Pancreas (tissue), 10 donors: Measurements from ENCODE around the gene SPAAR. TPM values are rescaled to one million over a fixed set of nuclear protein-coding genes. Genes with fewer than 3 reads are reported as not detected.

ENCODE experiments used
- ATAC-seq, 4 donors: fragments of 200-7000 bp; cut with Tn5 transposase; one replicate each; pipeline versions ENCODE4 v1.8.0 to v1.9.1; 2020; ENCODE audit warnings: mild to moderate bottlenecking in 4 of 4, moderate library complexity in 4 of 4
- DNase-seq, 6 donors: peaks; one replicate each; pipeline ENCODE4 v3.0.0-alpha.2; 2020
- FAIRE-seq: peaks from 2 replicates; lab custom pipeline; 2012; peaks lifted over from hg19 to GRCh38; lab: Jason Lieb, UNC
- H3K27ac ChIP-seq, 4 donors: fragments of 200-600 bp; sonication (generic); 1 replicate in 3 of 4; 2 replicates in 1 of 4; pipeline versions ENCODE4 v1.5.0 to v1.8.0; 2020
- H3K27me3 ChIP-seq, 4 donors: fragments of 200-600 bp; one replicate each; pipeline ENCODE4 v1.8.0; 2021
- H3K36me3 ChIP-seq, 3 donors: fragments of 200-600 bp; sonication (generic) in 1 of 3; one replicate each; pipeline versions ENCODE4 v1.5.0 to v1.8.0; 2020 to 2021
- H3K4me1 ChIP-seq, 3 donors: fragments of 200-600 bp; one replicate each; pipeline ENCODE4 v1.8.0; 2021
- H3K4me3 ChIP-seq, 4 donors: fragments of 200-600 bp; sonication (generic) in 2 of 4; one replicate each; pipeline versions ENCODE4 v1.5.0 to v1.8.0; 2020 to 2021
- H3K9me3 ChIP-seq, 4 donors: fragments of 200-600 bp; one replicate each; pipeline ENCODE4 v1.8.0; 2021
- WGBS, 2 donors: extraction: QIAGEN DNeasy Blood & Tissue Kit; methylation state at CpG; one replicate each; pipeline ENCODE4 v1.1.7; 2013; 5-methylcytosine and 5-hydroxymethylcytosine counted together
- intact Hi-C, 3 donors: fragments of 100-400 bp; cut with DNase I; formaldehyde crosslinking; loops; one replicate each; pipeline versions ENCODE4 v1.11.1 to v1.14.2; 2022
- polyA plus RNA-seq, 2 donors: library from polyadenylated mRNA; stranded (reverse); fragments of 200-250 nt; gene quantifications; one replicate each; pipeline ENCODE4 v1.2.3, GENCODE V29; 2013
- total RNA-seq, 6 donors: library from RNA; stranded (reverse); fragmentation: NEBNext Ultra II Directional in 4 of 6; extraction: Animal tissue kit (Norgen Biotek cat#: 25700) in 4 of 6; gene quantifications; one replicate each; pipeline versions ENCODE4 v1.2.1 to v1.2.4, GENCODE V29; 2021 to 2023
- TF ChIP-seq, protein P1 (sequence below), 4 donors: fragments of 200-600 bp; sonication (generic) in 3 of 4; IDR thresholded peaks; one replicate each; pipeline versions ENCODE4 v1.5.0 to v1.8.0; 2021; ENCODE audit warnings: antibody characterized with exemption in 4 of 4
- donor health status: healthy with polysubstance abuse.
- donor health status: DM: no; HTN: no; CAD: no; lungs with moderate emphysema.
- donor health status: DM: no; HTN: no; CAD: no.
- donor health status: control.
- donor health status: control.
- donor health status: Bipolar disorder and iron deficiency.
- donor health status: DM: yes; HTN: yes; CAD: no.
- donor health status: DM: no; HTN: no; CAD: no.
- donor health status: DM: no; HTN: no; CAD: no.
- donor health status: DM: yes; HTN: yes; CAD: no.

SPAAR gene
- total and polyA plus RNA-seq, 8 donors, result 0.12 to 1.6 (median 0.44) TPM; not detected in 1

DNA sequence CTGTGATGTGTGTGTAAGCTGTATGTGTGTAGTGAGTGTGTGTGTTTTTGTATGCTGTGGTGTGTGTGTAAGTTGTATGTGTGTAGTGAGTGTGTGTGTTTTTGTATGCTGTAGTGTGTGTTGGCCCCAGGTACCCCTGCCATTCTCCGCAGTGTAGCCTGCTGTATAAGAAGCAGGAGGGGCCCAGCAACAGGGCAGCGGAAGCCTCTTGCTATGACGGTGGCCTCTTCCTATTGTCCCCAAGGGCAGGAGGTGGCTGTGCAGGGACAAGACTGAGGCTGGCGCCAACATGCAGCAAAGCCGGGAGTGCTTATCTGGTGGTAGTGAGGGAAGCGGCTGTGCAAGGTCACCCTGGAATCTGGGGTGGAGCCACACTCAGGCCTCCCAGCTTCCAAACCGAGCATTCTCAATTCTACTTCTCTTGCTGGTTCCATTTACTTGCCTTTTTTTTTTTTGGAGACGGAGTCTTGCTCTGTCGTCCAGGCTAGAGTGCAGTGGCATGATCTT is 5.1 kb downstream of the SPAAR start:
- peak; percentile 68 to 92 (median 80) for ATAC-seq
- DNase-seq, result peak in 3 of 6 donors; percentile 32 to 72 (median 48)
- no peaks in the 10 kb centered on the region for H3K27me3 ChIP-seq
- H3K4me1 ChIP-seq, result no peaks in the 10 kb centered on the region
- no peak overlapping the region for H3K27ac ChIP-seq
- FAIRE-seq, result peak; percentile 98
- no peaks in the 10 kb centered on the region for H3K36me3 ChIP-seq
- intact Hi-C loops, result no loop called here
- WGBS, 2 donors, result 16 to 22% methylated on average over 9 of the region's 9 CpGs
- TF ChIP-seq, protein P1, sequence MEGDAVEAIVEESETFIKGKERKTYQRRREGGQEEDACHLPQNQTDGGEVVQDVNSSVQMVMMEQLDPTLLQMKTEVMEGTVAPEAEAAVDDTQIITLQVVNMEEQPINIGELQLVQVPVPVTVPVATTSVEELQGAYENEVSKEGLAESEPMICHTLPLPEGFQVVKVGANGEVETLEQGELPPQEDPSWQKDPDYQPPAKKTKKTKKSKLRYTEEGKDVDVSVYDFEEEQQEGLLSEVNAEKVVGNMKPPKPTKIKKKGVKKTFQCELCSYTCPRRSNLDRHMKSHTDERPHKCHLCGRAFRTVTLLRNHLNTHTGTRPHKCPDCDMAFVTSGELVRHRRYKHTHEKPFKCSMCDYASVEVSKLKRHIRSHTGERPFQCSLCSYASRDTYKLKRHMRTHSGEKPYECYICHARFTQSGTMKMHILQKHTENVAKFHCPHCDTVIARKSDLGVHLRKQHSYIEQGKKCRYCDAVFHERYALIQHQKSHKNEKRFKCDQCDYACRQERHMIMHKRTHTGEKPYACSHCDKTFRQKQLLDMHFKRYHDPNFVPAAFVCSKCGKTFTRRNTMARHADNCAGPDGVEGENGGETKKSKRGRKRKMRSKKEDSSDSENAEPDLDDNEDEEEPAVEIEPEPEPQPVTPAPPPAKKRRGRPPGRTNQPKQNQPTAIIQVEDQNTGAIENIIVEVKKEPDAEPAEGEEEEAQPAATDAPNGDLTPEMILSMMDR (IDR thresholded peaks at IDR 0.05), result no peak
- no peaks in the 10 kb centered on the region for H3K9me3 ChIP-seq
- H3K4me3 ChIP-seq, result no peak overlapping the region

DNA sequence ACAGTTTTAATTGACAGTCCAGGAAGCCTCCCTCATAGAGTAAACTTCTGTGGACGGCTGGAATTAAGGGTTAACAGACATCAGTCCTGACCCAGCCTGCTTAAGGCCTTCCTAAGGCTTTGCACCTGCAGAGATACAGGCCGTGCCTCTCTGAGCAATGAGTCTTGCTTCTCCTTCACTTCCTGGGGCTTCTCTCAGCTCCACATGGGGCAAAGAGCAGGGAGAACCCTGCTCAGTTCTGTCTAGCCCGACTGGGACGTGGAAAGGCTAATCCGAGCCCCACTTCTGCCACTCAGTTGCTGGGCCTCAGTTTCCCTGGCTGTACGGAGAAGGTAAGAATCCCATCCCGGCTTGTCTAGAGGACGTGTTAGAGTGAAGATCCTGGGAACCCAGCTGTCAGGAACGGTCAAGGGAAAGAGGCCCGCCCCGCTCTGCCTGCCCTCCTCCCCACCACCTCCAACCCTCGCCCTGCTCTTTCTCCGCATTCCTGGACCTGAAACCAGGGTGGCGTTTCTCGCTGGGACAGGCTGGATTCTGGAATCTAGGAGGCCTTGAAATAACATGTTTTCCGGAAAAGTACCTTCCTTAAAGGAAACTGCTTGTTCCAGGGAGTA is 6.5 kb downstream of the SPAAR start:
- TF ChIP-seq, protein P1 (IDR thresholded peaks at IDR 0.05), result no peak
- 78 to 84% methylated on average over 16 of the region's 16 CpGs for WGBS, 2 donors
- Histone ChIP-seq H3K27me3 (no peaks in the 10 kb centered on the region), H3K9me3 (no peaks in the 10 kb centered on the region), H3K4me3 (no peak overlapping the region), H3K36me3 (no peaks in the 10 kb centered on the region), H3K27ac (no peak overlapping the region), H3K4me1 (no peaks in the 10 kb centered on the region)
- FAIRE-seq (no peak), ATAC-seq (no peak), DNase-seq (no peak)
- intact Hi-C loops, result no loop called here

DNA sequence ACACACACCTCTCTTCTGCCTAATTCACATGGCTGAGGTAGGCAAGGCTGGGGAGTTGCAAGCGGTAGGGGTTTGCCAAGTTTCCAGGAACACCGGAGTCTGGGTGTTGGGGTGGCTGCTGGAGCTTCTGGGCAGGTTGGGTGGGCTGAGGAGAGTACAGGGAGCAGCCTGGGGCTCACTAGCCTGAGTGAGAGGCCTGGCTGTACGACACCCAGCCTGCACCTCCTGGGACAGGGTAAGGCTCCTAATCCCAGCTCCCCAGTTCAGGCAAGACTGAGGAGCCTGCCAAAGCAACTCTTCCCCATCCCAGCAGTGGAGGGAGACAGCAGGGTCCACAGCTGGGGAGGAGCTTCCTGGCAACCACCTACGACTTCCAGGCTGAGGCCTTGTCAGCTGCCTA is 8.0 kb downstream of the SPAAR start:
- H3K9me3 ChIP-seq, result no peaks in the 10 kb centered on the region
- 85 to 98% methylated on average over 4 of the region's 4 CpGs for WGBS, 2 donors
- H3K4me3 ChIP-seq, result no peak overlapping the region
- H3K27me3 ChIP-seq, result no peaks in the 10 kb centered on the region
- no peak overlapping the region for H3K27ac ChIP-seq
- H3K36me3 ChIP-seq, result no peaks in the 10 kb centered on the region
- no peak for FAIRE-seq
- DNase-seq, result no peak
- no peaks in the 10 kb centered on the region for H3K4me1 ChIP-seq
- intact Hi-C loops, result no loop called here
- ATAC-seq, result no peak
- TF ChIP-seq, protein P1 (IDR thresholded peaks at IDR 0.05), result no peak

DNA sequence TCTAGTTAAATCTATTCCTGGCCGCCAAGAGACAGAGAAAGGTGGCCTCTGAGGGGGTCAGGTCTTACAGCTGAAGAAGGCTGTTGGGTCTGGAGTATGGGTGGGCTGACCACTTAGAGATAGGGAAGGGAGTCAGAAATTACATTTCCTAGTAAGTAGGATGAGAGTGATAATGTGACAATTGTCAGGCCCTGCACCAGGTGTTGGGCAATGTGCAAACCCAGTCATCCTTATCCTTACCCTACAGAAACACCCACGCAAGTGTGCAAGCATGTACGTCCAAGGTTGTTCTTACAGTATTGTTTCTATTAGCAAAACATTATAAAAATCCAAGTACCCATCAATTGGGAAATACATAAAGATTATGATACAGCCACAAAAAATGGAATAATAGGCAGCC is 9.5 kb downstream of the SPAAR start:
- H3K36me3 ChIP-seq, result no peaks in the 10 kb centered on the region
- TF ChIP-seq, protein P1 (IDR thresholded peaks at IDR 0.05), result no peak
- H3K27me3 ChIP-seq, result no peaks in the 10 kb centered on the region
- H3K9me3 ChIP-seq, result no peaks in the 10 kb centered on the region
- 92% methylated on average over 3 of the region's 3 CpGs for WGBS, 2 donors
- H3K27ac ChIP-seq, result no peak overlapping the region
- intact Hi-C loops, result no loop called here
- no peak overlapping the region for H3K4me3 ChIP-seq
- FAIRE-seq (no peak), DNase-seq (no peak), ATAC-seq (no peak)
- peaks cover 0 to under 1% (median 0%) of the 10 kb centered on the region in 3 donors for H3K4me1 ChIP-seq
